Measurements from ENCODE around the gene TRAPPC2L. TPM values are rescaled to one million over a fixed set of nuclear protein-coding genes. Genes with fewer than 3 reads are reported as not detected.

The TRAPPC2L gene
- 10 to 100 TPM; 32.1 to 37.8 (median 34.4) TPM for total RNA-seq

GRCh38 chr16:88856828-88857727 is at the start of gene TRAPPC2L, which contains the start of gene GALNS:
TSS of gene TRAPPC2L (plus strand) at chr16:88857127. CDS start at chr16:88857151, 24 bp downstream.
TSS of gene GALNS (minus strand) at chr16:88856947. CDS start at chr16:88856877, 70 bp downstream.
- H3K27me3 ChIP-seq, result no peaks in the 10 kb centered on the region
- DNase-seq (ENCODE audit: low spot score in 2 of 2), result peak; percentile 98 to 100
- no peaks in the 10 kb centered on the region for H3K9me3 ChIP-seq
- peak within 1 kb of the TSS; percentile 79 to 91 for H3K27ac ChIP-seq
- peak within 1 kb of the TSS; percentile 68 to 97 (median 75) for H3K4me3 ChIP-seq
- peaks cover 0 to 7% of the 10 kb centered on the region in 2 donors for H3K4me1 ChIP-seq
- intact Hi-C loops (cut with DNase I; ENCODE audit: low total_unique reads), result loop anchor here (1.0 kb wide), 1 partner anchor 13 kb away; no protein-coding TSS in a partner anchor
- TF ChIP-seq POLR2A (IDR thresholded peaks at IDR 0.05) (peak; percentile 46), POLR2AphosphoS5 (IDR thresholded peaks at IDR 0.05) (peak; percentile 85 to 92 (median 88))
- TF ChIP-seq, protein P1, sequence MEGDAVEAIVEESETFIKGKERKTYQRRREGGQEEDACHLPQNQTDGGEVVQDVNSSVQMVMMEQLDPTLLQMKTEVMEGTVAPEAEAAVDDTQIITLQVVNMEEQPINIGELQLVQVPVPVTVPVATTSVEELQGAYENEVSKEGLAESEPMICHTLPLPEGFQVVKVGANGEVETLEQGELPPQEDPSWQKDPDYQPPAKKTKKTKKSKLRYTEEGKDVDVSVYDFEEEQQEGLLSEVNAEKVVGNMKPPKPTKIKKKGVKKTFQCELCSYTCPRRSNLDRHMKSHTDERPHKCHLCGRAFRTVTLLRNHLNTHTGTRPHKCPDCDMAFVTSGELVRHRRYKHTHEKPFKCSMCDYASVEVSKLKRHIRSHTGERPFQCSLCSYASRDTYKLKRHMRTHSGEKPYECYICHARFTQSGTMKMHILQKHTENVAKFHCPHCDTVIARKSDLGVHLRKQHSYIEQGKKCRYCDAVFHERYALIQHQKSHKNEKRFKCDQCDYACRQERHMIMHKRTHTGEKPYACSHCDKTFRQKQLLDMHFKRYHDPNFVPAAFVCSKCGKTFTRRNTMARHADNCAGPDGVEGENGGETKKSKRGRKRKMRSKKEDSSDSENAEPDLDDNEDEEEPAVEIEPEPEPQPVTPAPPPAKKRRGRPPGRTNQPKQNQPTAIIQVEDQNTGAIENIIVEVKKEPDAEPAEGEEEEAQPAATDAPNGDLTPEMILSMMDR (IDR thresholded peaks at IDR 0.05), result no peak
- no peaks in the 10 kb centered on the region for H3K36me3 ChIP-seq

DNA sequence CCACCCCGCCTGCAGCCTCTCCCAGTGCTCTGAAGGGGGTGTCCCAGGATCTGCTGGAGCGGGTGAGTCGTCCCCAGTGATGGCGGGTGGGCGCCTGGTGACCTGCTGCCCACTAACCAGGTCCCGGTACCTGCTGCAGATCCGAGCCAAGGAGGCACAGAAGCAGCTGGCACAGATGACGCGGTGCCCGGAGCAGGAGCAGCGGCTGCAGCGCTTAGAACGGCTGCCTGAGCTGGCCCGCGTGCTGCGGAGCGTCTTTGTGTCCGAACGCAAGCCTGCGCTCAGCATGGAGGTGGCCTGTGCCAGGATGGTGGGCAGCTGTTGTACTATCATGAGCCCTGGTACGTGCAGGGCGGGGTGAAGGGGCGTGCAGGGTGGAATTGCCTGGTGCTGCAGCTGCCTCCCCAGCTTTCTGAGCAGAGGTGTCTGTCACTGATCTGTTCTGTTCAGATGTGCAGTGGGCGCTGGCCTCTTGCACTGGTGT is 49.7 kb upstream of the TRAPPC2L start:
- peaks cover 21 to 23% of the 10 kb centered on the region in 2 donors for H3K4me1 ChIP-seq
- no peak for DNase-seq (ENCODE audit: low spot score in 2 of 2)
- intact Hi-C loops (cut with DNase I; ENCODE audit: low total_unique reads), result no loop called here
- H3K9me3 ChIP-seq, result no peaks in the 10 kb centered on the region
- TF ChIP-seq, protein P1 (IDR thresholded peaks at IDR 0.05), result no peak
- TF ChIP-seq POLR2A (IDR thresholded peaks at IDR 0.05) (no peak), POLR2AphosphoS5 (IDR thresholded peaks at IDR 0.05) (no peak)
- no peaks in the 10 kb centered on the region for H3K27me3 ChIP-seq
- H3K36me3 ChIP-seq, result no peaks in the 10 kb centered on the region
- no peak overlapping the region for H3K4me3 ChIP-seq
- H3K27ac ChIP-seq, result no peak overlapping the region

DNA sequence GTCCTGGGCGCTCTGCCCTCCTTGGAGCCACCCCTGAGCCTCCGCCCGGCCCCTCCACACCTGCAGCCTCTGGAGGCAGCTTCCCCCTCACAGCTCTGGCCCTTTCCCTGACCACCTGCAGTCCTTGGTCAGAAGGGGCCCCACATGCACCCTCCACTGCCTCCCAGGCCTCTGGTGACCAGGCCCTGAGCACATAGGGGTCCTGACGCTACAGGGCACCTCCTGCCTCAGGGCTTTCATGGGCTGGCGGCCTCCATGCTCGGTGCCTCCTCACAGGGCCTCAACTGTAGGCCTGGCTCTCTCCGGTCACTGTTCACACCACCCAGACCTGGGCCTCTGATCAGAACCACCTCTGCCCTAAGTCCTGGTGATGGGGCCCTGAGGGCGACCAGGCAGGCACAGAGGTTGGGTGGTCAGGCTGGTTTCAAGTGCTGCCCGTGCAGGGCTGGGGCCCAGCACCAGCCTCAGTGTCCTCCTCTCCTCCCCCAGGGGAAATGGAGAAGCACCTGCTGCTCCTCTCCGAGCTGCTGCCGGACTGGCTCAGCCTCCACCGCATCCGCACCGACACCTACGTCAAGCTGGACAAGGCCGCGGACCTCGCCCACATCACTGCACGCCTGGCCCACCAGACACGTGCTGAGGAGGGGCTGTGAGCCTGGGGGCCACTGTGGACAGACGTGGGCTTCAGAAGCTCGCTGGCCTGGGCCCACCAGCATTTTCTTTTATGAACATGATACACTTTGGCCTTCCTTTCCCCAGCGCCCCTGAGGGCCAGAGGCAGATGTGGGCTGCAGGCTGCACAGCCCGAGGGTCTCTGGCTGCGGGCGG is 49.1 kb upstream of the TRAPPC2L start:
- TF ChIP-seq POLR2A (IDR thresholded peaks at IDR 0.05), result no peak
- TF ChIP-seq, protein P1 (IDR thresholded peaks at IDR 0.05), result no peak
- no peak for TF ChIP-seq POLR2AphosphoS5 (IDR thresholded peaks at IDR 0.05)
- no peaks in the 10 kb centered on the region for H3K27me3 ChIP-seq
- no peaks in the 10 kb centered on the region for H3K36me3 ChIP-seq
- no peaks in the 10 kb centered on the region for H3K9me3 ChIP-seq
- no peak overlapping the region for H3K27ac ChIP-seq
- H3K4me3 ChIP-seq, result no peak overlapping the region
- intact Hi-C loops (cut with DNase I; ENCODE audit: low total_unique reads), result no loop called here
- H3K4me1 ChIP-seq, result peaks cover 21 to 23% of the 10 kb centered on the region in 2 donors
- DNase-seq (ENCODE audit: low spot score in 2 of 2), result no peak

- TF ChIP-seq, protein P1 (IDR thresholded peaks at IDR 0.05), result no peak
- no peak for TF ChIP-seq POLR2AphosphoS5 (IDR thresholded peaks at IDR 0.05)
- no peak for TF ChIP-seq POLR2A (IDR thresholded peaks at IDR 0.05)
- intact Hi-C loops (cut with DNase I; ENCODE audit: low total_unique reads), result no loop called here
- Histone ChIP-seq H3K4me1 (peaks cover 18 to 21% of the 10 kb centered on the region in 2 donors), H3K27me3 (no peaks in the 10 kb centered on the region), H3K4me3 (no peak overlapping the region), H3K9me3 (no peaks in the 10 kb centered on the region), H3K36me3 (no peaks in the 10 kb centered on the region), H3K27ac (peak overlapping the region in 1 of 2 donors; percentile 9)
- no peak for DNase-seq (ENCODE audit: low spot score in 2 of 2)
Observed at GRCh38 chr16:88809068-88809675, 47.8 kb upstream of the TRAPPC2L start.
